ENCODE measurements around the gene MED16.
A peak's percentile ranks its signal among the peaks of the same experiment; 100 is the strongest.

Gene MED16

DNA sequence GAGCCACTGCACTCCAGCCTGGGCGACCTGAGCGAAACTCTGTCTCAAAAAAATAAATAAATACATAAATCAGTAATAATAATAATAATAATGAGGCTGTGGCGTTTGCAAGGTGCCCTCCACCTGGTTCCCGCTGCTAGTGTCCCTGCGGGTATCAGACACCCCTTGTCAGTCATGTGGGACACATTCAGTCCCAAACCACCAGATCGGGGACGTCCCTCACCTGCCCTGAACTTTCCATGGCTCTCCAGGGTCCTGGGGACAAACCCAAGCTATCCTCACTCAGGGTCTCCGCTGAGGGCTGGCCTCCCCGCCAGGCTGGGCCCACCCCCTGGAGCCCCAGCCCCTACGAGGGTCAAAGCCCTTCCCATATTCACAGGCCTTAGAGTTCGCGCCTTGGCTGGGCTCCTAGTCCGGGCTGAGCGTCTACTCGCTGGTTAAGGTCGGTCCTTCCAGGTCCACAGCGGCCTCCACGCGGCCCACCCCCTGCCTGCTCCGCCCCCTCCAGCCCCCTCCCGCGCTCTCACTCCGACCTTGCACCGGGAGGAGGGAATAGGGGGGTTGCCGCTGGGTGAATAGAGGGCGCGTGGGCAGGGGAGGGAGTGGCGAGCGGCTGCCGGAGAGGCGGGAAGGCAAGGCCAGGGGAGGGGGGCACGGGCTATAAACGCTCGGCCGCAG is 23.8 kb upstream of the MED16 start:
- DNase-seq (ENCODE audit: low read depth), result no peak
- no peak overlapping the region for H3K4me3 ChIP-seq (ENCODE audit: low read length)
- TF ChIP-seq, protein P1, sequence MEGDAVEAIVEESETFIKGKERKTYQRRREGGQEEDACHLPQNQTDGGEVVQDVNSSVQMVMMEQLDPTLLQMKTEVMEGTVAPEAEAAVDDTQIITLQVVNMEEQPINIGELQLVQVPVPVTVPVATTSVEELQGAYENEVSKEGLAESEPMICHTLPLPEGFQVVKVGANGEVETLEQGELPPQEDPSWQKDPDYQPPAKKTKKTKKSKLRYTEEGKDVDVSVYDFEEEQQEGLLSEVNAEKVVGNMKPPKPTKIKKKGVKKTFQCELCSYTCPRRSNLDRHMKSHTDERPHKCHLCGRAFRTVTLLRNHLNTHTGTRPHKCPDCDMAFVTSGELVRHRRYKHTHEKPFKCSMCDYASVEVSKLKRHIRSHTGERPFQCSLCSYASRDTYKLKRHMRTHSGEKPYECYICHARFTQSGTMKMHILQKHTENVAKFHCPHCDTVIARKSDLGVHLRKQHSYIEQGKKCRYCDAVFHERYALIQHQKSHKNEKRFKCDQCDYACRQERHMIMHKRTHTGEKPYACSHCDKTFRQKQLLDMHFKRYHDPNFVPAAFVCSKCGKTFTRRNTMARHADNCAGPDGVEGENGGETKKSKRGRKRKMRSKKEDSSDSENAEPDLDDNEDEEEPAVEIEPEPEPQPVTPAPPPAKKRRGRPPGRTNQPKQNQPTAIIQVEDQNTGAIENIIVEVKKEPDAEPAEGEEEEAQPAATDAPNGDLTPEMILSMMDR (IDR thresholded peaks at IDR 0.05; ENCODE audit: insufficient read depth, low read depth, low read length, missing control alignments), result no peak

DNA sequence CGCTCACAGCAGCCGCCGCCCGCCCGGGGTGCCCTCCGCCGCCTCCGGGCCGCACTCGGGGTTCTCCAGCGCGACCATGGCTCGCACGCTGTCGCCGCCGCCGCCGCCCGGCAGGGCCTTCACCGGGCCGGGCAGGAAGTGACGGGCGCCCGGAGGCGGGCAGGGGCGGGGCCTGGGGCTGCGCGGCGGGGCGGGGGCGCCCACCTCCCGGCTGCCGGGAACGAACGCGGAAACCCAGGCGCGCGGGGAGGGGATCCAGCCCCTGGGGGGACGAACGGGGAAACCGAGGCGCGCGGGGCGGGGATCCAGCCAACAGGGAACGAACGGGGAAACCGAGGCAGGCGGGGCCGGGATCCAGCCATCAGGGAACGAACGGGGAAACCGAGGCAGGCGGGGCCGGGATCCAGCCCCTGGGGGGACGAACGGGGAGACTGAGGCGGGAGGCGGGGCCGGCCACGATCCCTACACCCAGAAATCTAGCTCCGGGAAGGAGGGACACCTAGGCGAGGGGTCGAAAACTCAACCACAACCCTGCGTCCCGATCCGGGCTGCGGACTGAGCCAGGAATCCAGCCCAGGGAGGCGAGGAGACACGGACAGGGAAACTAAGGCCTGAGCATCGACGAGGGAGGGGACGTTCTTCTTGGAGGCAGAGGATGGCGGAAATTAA is 20.2 kb upstream of the MED16 start, which contains the start of gene R3HDM4:
R3HDM4 (minus strand) TSS at position 140 of the 669 bp plus-strand sequence; CDS start at position 78, 62 bp downstream.
- TF ChIP-seq, protein P1 (IDR thresholded peaks at IDR 0.05; ENCODE audit: insufficient read depth, low read depth, low read length, missing control alignments), result no peak
- peak within 1 kb of the TSS; percentile 84 for H3K4me3 ChIP-seq (ENCODE audit: low read length)
- DNase-seq (ENCODE audit: low read depth), result peak; percentile 70

DNA sequence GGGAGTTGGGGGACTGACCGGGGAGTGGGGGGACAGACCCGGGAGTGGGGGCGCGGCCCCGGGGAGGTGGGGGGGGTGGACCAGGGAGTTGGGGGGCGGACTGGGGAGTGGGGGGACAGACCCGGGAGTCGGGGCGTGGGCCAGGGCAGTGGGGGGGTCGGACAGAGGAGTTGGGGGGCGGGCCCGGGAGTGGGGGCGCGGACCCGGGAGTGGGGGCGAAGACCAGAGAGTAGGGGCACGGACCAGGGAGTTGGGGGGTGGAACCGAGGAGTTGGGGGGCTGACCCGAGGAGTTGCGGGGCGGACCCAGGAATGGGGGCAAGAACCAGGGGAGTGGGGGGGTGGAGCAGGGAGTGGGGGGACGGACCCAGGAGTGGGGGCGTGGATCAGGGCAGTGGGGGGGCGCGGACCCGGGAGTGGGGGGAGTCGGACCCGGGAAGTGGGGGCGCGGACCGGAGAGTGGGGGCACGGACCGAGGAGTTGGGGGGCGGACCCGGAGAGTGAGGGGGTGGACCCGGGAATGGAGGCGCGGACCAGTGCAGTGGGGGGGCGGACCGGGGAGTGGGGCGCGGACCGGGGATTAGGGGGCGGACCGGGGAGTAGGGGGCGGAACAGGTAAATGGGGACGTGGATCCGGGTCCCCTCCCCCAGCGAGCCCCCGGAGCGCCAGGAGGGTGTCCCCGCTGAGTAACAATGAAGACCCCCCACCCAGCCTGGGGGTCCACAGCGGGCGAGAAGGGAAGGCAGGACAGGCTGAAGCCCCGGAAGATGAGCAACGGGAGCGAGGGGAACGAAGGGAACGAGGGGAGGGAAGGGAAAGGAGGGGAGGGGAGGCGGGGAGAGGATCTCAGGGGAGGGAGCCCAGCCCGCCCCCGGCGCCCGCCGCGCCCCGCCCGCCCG is 19.4 kb upstream of the MED16 start:
- peak; percentile 24 for DNase-seq (ENCODE audit: low read depth)

DNA sequence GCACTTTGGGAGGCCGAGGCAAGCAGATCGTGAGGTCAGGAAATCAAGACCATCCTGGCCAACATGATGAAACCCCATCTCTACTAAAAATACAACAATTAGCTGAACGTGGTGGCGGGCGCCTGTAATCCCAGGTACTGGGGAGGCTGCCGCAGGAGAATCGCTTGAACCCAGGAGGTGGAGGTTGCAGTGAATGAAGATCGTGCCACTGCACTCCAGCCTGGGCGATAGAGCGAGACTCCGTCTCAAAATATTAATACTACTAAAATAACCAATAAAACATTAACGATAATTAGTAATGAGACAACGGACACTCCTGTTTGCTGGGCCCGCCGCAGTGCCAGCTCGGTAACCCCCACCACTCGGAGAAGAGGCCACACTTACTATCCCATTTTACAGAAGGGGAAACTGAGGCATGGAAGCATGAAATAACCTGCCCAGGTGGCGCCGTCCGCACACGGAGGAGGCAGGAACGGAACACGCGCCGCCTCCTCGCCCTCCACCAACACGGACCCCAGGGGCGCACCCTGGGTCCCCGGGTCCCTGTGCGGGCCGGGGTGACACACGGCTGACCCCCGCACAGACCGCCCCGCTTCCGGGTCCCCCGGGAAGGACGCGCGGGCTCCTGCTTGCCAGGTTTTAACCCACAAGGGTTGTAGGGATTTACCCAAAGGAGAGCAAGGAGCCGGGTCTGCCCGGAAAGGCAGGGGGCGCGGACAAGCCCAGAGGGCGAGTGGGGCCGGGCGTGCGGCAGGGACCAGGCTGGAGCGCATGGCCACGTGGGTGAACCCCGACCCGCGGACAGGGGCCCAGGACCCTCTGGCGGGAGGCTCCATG is 18.4 kb upstream of the MED16 start:
- no peak for DNase-seq (ENCODE audit: low read depth)
- H3K4me3 ChIP-seq (ENCODE audit: low read length), result peak overlapping the region; percentile 10
- TF ChIP-seq, protein P1 (IDR thresholded peaks at IDR 0.05; ENCODE audit: insufficient read depth, low read depth, low read length, missing control alignments), result no peak

More for the DNA sequence above, 19.4 kb upstream of the MED16 start:
- H3K4me3 ChIP-seq (ENCODE audit: low read length), result peak overlapping the region; percentile 84
- TF ChIP-seq, protein P1 (IDR thresholded peaks at IDR 0.05; ENCODE audit: insufficient read depth, low read depth, low read length, missing control alignments), result no peak

DNA sequence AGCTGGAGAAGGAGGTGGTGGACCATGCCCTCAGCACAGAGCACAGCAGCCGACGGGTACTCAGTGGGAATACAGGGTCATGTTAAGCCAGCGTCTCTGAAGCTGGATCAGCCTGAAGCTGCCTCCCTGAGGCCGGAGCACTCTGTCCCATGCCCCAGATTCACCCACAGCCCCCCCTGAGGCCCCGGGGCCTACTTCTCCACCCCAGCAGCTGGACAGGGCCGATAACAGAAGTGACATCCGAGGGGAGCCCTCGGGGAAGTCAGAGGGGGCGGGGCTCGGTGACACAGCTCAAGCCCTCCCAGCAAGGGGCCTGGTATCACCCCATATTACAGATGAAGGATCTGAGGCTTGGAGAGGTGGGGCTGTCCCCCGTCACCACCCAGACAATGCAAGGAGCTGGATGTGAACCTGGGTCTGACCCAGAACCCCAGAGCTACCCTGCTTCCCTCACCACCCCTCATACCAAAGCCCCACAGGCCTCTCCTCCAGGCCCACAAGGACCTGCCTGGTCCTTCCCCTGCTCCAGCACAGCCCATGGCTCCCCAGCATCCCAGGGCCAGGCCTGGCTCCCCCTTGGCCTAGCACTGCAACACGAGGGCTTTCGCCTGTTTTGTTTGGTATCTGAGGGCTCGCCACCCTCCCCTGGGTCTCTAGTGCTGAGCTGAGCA is 14.3 kb upstream of the MED16 start:
- TF ChIP-seq, protein P1 (IDR thresholded peaks at IDR 0.05; ENCODE audit: insufficient read depth, low read depth, low read length, missing control alignments), result no peak
- DNase-seq (ENCODE audit: low read depth), result no peak
- no peak overlapping the region for H3K4me3 ChIP-seq (ENCODE audit: low read length)

DNA sequence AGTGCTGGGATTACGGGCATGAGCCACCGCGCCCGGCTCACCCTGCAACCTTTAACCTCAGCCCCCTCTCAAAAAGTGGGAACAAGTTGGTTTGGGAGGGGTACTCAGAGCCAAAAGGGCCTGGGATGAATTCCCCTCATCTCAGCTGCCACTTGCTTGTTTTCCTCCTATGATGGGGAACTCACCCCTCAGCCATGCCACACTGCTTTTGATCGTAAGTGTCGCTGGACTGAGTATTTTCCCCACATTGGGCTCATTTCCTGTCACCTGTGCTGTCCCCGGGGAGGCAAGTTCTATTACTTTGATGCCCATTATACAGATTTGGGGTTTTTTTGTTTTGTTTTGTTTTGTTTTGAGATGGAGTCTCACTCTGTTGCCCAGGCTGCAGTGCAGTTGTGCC is 13.5 kb upstream of the MED16 start:
- no peak for DNase-seq (ENCODE audit: low read depth)
- TF ChIP-seq, protein P1 (IDR thresholded peaks at IDR 0.05; ENCODE audit: insufficient read depth, low read depth, low read length, missing control alignments), result no peak
- H3K4me3 ChIP-seq (ENCODE audit: low read length), result no peak overlapping the region

Data from epithelial cell of esophagus (primary cell).